ENCODE results near the gene TUNAR. TPM values are rescaled to one million over a fixed set of nuclear protein-coding genes. Genes with fewer than 3 reads are reported as not detected.

TUNAR gene
- total RNA-seq, 4 donors from 2014 or later, result 0.10 TPM; not detected in 3

- H3K4me3 ChIP-seq (ENCODE audit: low read depth, poor library complexity, severe bottlenecking), result no peak overlapping the region
- intact Hi-C loops (cut with DNase I; ENCODE audit: low total_unique reads), result no loop called here
- no peak for DNase-seq (ENCODE audit: low spot score in 2 of 2)
- WGBS, 2 donors, result 68 to 75% methylated on average over 11 of the region's 11 CpGs
- TF ChIP-seq CTCF (IDR thresholded peaks at IDR 0.05) (no peak), POLR2A (IDR thresholded peaks at IDR 0.05) (no peak)
These were observed 44.3 kb downstream of the TUNAR start for GRCh38 chr14:95920769-95921438.

- H3K4me3 ChIP-seq (ENCODE audit: low read depth, poor library complexity, severe bottlenecking), result no peak overlapping the region
- 83 to 87% methylated on average over 4 of the region's 4 CpGs for WGBS, 2 donors
- intact Hi-C loops (cut with DNase I; ENCODE audit: low total_unique reads), result no loop called here
- TF ChIP-seq POLR2A (IDR thresholded peaks at IDR 0.05) (no peak), CTCF (IDR thresholded peaks at IDR 0.05) (no peak)
- DNase-seq (ENCODE audit: low spot score in 2 of 2), result no peak
These were observed 45.4 kb downstream of the TUNAR start for GRCh38 chr14:95922080-95922479.

GRCh38 chr14:95928751-95929150, 52.1 kb downstream of the TUNAR start:
- H3K4me3 ChIP-seq (ENCODE audit: low read depth, poor library complexity, severe bottlenecking), result no peak overlapping the region
- intact Hi-C loops (cut with DNase I; ENCODE audit: low total_unique reads), result no loop called here
- no peak for DNase-seq (ENCODE audit: low spot score in 2 of 2)
- no peak for TF ChIP-seq CTCF (IDR thresholded peaks at IDR 0.05)
- no peak for TF ChIP-seq POLR2A (IDR thresholded peaks at IDR 0.05)
- 66 to 69% methylated on average over 2 of the region's 2 CpGs for WGBS, 2 donors

GRCh38 chr14:95931384-95931783, 54.8 kb downstream of the TUNAR start:
- intact Hi-C loops (cut with DNase I; ENCODE audit: low total_unique reads), result no loop called here

GRCh38 chr14:95935228-95935822, 58.7 kb downstream of the TUNAR start:
- intact Hi-C loops (cut with DNase I; ENCODE audit: low total_unique reads), result no loop called here
- no peak overlapping the region for H3K4me3 ChIP-seq (ENCODE audit: low read depth, poor library complexity, severe bottlenecking)
- TF ChIP-seq POLR2A (IDR thresholded peaks at IDR 0.05), result no peak
- TF ChIP-seq CTCF (IDR thresholded peaks at IDR 0.05), result no peak
- 11 to 23% methylated on average over 2 of the region's 2 CpGs for WGBS, 2 donors
- no peak for DNase-seq (ENCODE audit: low spot score in 2 of 2)

More at GRCh38 chr14:95931384-95931783, 54.8 kb downstream of the TUNAR start:
- no peak for DNase-seq (ENCODE audit: low spot score in 2 of 2)
- no peak for TF ChIP-seq CTCF (IDR thresholded peaks at IDR 0.05)
- TF ChIP-seq POLR2A (IDR thresholded peaks at IDR 0.05), result no peak
- no peak overlapping the region for H3K4me3 ChIP-seq (ENCODE audit: low read depth, poor library complexity, severe bottlenecking)
